Measurements from ENCODE around the gene MYCL.
"Not testable (repeated sequence)": the region's sequence is repeated elsewhere in the genome, so short reads cannot be mapped to it uniquely, and the experiment has no call there.

MYCL gene

DNA sequence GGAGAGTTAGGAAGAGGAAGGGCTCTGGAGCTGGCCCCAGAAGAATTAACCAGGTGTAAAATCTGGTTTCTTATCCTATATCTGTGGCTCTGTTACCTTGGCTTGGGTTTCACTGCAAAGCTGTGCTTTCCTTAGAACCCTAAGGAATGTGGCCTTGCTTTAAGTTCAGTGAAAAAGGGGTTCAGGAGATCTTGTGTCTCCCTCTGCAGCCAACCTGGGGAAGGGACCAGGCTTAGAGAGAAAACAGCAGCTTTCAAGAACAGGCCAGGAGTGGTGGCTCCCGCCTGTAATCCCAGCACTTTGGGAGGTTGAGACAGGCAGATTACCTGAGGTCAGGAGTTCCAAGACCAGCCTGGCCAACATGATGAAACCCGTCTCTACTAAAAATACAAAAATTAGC is 16.1 kb upstream of the MYCL start:
- DNase-seq: no peak

DNA sequence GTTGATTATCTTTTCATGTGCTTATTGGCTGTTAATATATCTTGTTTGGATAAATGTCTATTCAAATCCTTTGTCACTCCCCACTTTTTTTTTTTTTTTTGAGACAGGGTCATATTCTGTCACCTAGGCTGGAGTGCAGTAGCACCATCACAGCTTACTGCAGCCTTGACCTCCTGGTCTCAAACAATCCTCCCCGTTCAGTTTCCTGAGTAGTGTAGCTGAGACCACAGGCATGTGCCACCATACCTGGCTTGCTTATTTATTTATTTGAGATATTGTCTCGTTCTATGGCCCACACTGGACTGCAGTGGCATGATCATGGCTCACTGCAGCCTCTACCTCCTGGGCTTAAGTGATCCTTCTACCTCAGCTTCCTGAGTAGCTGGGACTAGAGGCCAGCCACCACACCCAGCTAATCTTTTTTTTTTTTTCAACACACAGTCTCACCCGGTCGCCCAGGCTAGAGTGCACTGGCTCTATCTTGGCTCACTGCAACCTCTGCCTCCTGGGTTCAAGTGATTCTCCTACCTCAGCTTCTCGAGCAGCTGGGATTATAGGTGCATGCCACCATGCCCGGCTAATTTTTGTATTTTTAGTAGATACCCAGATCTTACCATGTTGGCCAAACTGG is 13.9 kb upstream of the MYCL start:
- no peak for DNase-seq

DNA sequence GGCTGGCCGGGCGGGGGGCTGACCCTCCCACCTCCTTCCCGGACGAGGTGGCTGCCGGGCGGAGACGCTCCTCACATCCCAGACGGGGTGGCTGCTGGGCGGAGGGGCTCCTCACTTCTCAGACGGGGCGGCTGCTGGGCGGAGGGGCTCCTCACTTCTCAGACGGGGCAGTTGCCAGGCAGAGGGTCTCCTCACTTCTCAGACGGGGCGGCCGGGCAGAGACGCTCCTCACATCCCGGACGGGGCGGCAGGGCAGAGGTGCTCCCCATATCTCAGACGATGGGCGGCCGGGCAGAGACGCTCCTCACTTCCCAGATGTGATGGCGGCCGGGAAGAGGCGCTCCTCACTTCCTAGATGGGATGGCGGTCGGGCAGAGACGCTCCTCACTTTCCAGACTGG is 11.4 kb upstream of the MYCL start:
- DNase-seq: not testable (repeated sequence)

DNA sequence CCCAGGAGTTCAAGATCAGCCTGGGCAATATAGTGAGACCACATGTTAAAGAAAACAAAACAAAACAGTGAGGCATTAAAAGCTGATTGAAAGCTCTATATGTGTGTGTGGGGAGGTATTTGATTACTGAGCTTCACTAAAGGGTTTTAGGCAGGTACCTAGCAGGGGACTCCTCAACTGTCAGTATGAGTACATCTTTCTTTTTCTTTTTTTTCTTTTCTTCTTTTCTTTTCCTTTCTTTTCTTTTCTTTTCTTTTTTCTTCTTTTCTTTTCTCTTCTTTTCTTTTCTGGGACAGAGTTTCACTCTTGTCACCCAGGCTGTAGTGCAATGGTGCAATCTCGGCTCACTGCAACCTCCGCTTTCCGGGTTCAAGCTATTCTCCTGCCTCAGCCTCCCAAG is 8.5 kb upstream of the MYCL start:
- no peak for DNase-seq

DNA sequence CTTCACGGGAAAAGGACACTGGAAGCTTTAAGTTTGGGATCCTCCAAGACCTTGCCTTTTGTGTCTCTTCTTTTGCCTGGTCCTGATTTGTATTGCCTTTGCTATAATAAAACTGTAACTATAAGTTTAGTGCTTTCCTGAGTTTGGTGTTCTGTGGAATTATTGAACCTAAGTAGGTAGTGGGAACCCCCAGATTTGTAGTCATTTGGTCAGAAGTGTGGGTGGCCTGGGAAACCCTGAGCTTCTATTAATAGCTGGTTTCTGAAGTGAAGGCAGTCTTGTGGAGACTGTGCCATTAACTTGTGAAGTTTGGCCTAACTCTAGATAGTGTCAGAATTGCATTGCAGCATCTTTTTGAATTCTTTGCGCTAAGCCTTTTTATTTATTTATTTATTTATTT is 6.8 kb upstream of the MYCL start:
- DNase-seq: no peak

DNA sequence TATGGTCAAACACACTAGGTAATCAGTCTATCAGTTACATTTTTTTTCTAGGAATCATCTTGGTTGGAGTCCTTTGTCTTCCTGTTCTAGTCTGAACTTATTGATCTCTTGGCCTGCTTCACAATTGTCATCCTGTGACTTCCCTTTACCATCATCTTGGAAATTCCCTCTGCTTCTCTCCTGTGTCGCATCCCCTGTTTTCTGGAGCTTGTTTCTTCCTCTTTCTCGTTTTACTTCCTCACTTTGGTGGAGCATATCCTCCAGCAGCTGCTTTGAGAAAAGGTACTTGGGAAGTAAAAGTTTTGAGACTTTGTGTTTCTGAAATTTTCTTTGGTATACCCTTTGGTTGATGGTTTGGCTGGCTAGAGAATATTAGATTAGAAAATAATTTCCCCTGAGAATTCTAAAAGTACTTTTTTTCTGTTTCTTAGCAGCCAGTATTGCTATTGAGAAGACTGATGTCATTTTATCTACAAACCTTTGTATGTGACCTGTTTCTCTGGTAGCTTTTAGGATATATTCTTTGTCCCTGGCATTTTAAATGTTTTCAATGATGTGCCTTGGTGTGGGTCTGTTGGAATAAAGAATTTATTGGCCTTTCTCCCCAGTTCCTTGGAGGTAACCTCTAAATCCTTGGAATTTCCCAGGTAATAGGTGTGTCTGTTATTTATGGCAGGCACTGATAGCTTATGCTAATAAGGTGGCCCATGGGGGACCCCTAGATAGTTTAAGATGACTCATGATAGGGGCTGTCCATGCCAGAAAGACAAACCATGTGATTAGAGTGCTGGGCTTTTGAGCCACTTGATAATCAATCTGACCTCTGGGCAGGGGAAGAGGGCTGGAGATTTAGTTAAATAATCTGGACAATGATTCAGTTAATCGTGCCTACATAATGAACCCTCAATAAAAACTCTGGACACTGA is 6.1 kb upstream of the MYCL start:
- DNase-seq: no peak

DNA sequence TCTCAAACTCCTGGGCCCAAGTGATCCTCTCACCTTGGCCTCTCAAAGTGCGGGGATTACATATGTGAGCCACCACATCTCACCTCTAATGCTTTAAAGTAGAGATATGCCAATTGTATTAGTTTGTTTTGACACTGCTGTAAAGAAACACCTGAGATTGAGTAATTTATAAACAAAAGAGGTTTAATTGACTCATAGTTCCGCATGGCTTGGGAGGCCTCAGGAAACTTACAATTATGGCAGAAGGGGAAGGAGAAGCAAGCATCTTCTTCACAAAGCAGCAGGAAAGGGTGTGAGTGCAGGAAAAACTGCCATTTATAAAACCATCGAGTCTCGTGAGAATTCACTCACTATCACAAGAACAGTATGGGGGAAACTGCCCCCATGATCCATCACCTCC is 3.5 kb upstream of the MYCL start:
- DNase-seq: no peak

DNA sequence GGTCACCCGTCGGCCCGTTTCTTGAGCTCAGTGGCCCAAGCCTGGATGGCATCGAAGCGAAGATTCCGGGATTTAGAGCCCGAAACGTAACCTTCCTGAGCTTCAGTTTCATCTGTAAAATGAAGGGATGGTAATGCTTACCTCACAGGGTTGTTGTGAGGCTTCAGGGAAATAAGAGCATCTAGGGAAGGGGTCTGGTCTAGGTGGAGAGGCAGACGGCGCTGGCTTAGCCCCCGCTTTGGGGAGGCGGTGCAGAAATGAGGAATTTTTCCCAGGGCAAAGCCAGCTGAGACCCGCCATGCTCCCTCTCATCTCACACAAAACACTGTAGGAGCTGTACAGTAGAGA is 717 bp upstream of the MYCL start:
- DNase-seq: no peak

DNA sequence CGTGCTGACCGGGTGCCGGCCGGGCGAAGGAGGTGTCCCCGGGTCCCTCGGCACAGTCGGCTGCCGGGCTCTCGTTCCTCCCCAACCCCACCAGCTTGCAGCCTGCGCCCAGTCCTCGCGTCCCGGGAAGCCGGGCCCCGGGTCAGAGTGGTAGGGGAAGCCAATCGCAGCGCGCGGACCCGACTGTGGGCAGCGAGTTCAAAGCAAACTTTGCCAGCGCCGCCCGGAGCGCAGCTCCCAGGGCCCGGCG is 328 bp downstream of the MYCL start:
- DNase-seq: peak in 1 of 5 experiments; percentile 7

DNA sequence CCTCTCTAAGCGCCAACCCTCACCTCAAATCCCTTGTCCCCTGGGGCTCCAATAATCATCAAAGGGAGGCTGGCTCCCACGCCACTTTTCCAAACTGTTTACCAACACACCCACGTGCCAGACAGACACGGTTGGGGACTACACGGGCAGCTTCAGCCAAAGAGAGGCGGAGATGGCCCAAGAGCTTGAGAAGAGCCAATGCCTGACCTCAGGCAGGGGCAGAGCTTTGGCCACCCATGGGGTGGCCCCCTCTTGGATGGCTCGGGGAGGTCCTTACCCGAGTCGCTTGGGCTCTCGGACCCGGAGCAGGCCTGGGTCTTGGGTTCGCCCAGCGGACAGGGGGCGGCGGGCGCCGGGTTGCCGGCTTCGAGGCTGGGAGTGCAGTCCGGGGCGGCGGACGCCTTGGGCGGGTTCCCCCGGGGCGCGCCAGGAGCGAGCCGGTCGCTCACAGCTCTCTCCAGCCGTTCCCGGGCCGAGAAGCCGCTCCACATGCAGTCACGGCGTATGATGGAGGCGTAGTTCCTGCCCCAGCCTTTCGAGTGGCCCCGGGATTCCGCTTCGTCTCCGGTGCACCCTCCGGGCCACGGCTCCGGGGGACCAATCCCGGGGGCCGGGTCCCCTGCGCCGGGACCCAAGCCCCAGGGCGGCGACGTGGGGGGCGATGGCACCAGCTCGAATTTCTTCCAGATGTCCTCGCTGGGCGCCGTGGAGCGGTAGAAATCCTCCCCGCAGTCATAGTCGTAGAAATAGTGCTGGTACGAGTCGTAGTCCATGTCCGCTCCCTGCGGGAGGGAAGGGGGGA is 854 bp downstream of the MYCL start:
- peak in 1 of 5 experiments; percentile 12 for DNase-seq

DNA sequence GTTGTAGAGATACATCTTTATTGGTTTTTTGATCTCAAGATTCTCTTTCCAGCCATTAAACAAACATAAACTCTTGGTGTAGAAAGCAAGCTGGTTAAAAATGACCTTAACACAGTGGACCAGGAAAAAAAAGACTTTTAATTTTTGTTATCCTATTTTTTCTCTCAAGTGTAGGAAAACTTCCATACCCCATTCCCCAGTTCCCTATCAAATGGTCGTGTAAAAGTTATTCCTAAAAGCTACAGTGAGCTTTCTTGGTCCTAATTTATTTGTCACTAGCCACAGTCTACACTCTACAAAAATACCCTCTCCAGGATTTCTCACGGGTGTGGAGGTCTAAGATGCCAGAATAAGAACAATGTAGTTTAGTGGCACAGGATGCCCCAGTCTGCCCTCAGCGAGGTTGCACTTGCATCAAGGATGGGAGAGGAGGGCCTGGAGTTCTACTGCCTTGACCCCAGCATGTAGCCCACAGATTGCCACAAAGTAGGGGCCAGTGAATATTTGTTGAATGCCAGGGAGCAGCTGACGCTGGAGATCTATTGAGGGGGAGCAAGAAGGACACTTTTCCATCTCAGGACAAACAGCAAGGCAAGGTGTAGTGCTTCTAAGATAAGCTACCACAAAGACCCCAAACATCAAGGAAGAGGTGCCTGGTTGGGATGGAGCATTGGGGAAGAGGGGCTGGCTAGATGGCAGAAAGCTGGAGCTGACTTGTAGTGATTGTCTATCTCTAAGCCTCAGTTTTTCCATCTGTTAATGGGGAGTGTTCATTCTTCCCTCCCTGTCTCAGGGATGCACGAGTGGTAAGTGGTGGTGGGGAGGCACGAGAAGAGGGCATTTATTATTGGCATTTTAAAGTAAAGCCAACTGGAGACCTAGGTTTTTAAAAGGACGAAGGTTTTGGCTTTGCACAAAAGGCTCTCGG is 1.8 kb downstream of the MYCL start:
- DNase-seq: no peak

DNA sequence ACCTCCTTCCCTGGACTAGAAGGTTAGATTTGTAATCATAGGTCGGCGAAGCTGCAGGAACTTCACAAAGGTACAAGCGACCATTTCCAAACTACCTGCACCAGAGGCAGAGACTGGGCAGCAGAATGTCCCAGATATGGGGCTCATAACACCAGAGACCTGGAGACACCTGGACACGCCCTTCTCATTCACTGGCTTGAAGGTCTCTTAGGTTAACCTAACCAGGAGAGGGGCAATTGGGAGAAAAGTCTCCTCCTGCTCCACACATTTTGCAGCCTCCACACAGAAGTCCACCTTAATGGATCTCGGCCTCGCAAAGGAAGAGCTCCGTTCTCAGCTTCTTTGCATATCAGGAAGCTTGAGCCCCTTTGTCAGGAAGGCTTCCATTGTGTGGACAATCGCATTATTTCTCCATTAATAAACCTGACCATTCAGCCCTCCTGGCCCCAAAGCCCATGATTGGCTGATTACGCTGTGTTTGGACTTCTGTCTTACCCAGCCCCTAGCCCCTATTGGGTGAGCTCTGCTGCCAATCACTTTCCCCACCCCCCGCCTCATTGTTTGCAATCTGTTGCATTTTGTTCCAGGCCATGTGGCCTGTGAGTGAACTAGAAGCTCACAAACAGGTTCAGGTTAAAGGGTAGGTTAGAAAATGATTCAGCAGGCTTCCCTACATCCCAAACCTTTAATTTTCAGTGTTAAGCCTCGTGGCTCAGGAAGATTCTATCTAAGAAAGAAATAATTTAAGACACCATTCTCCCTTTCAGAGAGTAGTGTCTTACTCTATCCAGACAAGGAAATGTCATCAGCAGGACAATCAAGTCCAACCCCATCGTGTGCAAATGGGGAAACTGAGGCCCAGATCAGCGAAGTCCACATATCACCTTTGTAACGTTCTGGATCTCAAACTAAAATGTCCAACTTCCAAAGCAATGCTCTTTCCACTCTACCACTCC is 2.8 kb downstream of the MYCL start:
- DNase-seq: no peak

DNA sequence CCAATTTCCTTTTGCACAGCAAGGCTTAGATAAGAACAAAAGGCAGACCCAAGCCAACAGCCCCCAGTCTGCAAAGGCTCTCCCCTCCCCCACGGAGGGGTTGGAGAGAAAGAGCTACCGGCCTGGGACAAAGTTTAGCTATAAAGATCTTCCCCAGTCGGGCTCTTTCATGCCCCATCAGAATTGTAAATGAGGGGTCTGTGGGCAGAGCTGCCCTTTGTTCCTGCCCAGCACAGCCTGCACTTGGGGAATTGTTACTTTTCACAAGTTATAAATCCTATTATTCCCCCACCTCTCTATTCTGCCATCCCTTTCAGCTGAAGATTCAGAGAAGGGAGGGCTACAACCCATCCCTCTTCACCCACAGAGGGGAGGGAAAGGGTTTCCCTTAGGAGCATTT is 3.5 kb downstream of the MYCL start:
- no peak for DNase-seq

DNA sequence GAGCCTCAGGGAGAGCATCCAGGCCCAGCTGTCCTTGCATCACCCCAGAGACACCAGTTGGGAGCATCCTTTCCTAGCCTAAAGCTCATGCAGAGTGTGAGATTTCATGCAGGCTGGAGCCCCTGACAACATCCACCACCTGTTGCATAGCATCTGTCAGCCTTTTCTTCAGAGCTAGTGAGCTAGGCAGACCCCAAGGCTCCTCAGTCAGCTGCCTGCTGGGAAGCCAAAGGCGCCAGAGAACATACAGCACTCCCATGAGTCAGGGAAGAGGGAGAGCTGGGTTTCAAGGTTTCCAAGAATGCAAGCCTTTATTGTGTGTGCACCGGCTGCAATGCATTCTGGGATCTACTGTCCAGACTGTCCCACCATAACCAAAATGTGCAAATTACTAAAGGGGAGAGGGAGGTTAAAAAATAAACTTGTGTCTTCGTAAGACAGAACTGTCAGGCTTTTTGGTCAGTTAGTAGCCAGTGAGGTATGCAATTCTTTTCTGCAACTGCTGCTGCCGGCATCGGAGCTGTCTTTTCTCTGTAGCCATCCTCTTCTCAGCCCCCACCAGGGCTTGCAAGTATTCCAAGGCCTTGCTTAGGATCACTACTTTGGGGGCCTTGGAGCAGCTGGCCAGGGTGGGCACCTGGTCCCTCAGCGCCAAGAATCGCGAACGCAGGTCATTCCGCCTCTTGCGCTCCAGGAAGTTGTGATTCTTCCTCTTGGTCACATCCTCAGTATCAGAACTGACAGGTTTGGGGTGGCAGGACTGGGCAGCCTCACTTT is 4.6 kb downstream of the MYCL start:
- no peak for DNase-seq

DNA sequence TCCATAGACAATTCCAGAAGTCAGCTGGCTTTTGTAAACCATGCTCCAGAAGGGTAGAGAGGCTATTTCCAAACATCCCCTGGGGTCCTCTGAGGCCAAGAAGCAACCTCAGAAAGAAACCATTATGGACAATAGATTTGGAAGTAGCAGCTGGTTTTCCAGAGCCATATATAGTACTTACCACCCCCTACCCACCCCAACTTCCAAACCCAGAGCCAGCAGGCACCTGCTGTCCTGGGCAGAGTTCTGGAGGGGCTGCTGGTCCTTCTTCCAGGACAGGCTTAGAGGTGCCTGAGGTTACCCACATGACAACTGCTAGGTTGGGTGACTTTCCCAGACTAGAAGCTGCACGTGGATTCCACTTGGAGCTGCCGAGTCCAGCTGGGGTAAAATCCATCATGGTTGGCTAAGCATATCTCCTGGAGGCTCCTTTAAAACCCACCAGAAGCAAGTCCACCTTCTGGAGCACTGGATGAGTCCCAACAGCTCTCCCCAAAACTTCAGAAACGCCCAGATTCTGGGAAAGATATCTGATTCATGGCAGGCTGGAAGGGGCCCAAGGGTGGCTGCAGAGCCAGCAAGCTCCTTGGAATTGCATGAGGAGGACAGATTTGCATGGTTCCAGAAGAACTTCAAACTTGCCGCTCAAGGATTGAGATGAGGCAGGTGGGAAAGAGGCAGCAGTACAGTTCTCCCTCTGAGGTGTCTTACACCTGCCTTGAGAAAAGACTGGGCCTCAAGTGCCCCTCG is 5.8 kb downstream of the MYCL start:
- no peak for DNase-seq

DNA sequence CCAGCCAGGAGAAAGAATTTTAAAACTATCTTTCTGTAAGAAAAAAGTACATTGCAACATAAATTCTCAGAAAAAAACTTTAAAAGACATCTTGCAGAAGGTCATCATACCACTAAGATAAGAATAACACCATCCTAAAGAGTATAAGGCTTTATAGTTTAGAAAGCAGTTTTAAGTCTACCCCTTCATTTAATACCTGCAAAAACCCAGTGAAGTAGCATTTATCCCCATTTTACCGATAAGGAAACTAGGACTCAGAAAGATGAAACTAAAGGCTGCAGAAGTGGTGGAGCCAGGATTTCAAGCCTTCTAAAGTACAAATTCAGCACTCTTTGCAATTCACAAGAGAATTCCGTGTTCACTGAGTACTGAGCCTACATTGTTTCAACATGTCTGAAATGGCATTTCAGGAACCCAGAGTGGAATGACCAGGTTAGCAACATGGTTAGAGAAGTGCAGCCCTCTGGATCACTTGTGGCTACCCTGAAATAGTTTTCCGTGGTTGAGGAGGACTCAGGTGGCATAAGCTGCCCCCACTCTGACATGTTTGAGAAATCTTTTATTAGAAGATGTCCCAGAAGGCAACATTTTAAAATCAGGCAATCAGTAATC is 6.7 kb downstream of the MYCL start:
- no peak for DNase-seq

DNA sequence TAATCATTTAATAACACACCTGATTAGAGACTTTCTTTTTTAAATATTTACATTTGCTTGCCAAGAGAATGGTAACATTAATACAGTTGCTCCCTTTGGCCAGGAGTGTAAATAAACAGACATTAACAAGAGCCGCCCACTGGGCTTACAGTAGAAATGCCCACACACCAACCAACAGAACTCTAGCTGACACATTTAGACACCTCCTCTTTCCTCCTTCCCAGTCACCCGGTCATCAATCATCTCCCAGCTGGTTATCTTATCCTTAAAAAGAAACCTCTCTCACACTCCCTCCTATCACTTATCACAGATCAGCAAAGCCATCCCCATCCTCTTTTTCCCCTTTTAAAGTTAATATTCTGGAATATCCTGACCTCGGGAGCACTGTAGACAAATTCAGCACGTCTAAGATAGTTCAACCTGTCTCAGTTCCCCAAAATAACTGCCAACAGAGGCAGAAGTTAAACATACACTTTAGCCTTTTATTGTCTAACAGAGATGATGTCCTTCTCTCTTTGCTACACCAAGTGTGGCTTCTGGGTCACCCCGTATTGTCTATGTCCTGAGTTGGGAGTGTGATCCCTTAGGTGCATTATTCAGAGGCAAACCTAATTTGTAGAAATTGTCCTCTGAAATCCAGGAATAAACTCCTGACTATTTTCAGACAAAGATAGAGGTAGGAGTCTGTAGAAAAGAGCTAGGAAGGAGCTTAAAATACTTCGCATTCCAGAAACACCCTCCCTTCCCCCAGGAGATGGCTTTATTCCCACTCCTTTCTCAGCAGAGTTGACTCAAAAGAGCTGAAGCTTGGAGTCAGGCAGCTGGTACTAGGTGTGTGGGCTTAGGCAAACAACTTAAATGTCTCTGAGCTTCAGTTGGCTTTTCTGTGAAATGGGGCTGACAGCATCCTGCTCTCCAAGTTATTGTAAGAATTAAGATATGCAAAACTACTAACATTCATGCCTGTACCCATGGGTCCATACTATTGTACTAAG is 8.8 kb downstream of the MYCL start:
- no peak for DNase-seq

DNA sequence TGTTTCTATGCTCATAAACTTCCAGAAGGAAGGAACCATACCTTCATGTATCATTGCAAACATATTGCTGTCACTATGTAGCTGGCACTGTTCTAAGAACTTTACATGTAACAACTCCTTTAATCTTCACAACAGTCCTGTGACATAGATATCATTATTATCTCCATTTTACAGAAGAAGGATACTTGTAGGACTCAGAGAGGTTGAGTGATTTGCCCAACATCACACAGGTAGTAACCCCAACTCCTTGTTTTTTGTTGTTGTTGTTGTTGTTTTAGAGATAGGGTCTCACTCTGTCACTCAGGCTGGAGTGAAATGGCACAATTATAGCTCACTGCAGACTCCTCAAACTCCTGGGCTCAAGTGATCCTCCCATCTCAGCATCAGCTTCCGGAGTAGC is 10.8 kb downstream of the MYCL start:
- DNase-seq: no peak
